ENCODE measurements around the gene TREM1. TPM values are rescaled to one million over a fixed set of nuclear protein-coding genes. Genes with fewer than 3 reads are reported as not detected.

TREM1 gene
- 1 to 10 TPM in 1 of 2 donors, not detected in 1; 1.4 TPM for total RNA-seq

- Histone ChIP-seq H3K4me3 (no peak within 1 kb of the TSS), H3K36me3 (no peaks in the 10 kb centered on the region), H3K9me3 (no peaks in the 10 kb centered on the region), H3K9ac (ENCODE audit: low read depth in 2 of 2, low read length in 2 of 2) (no peak within 1 kb of the TSS), H3K27ac (no peak within 1 kb of the TSS), H3K4me1 (no peaks in the 10 kb centered on the region), H3K27me3 (no peaks in the 10 kb centered on the region)
- TF ChIP-seq, protein P1, sequence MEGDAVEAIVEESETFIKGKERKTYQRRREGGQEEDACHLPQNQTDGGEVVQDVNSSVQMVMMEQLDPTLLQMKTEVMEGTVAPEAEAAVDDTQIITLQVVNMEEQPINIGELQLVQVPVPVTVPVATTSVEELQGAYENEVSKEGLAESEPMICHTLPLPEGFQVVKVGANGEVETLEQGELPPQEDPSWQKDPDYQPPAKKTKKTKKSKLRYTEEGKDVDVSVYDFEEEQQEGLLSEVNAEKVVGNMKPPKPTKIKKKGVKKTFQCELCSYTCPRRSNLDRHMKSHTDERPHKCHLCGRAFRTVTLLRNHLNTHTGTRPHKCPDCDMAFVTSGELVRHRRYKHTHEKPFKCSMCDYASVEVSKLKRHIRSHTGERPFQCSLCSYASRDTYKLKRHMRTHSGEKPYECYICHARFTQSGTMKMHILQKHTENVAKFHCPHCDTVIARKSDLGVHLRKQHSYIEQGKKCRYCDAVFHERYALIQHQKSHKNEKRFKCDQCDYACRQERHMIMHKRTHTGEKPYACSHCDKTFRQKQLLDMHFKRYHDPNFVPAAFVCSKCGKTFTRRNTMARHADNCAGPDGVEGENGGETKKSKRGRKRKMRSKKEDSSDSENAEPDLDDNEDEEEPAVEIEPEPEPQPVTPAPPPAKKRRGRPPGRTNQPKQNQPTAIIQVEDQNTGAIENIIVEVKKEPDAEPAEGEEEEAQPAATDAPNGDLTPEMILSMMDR (IDR thresholded peaks at IDR 0.05), result no peak
- intact Hi-C loops (cut with DNase I), result no loop called here
- DNase-seq, result no peak
These were observed at the start of gene TREM1 for GRCh38 chr6:41286544-41287346. TREM1 (minus strand) TSS chr6:41286682; CDS start chr6:41286655, 27 bp downstream.

GRCh38 chr6:41335943-41336342 lies 49.5 kb upstream of the TREM1 start:
- intact Hi-C loops (cut with DNase I), result no loop called here
- Histone ChIP-seq H3K27ac (no peak overlapping the region), H3K4me1 (no peaks in the 10 kb centered on the region), H3K27me3 (no peaks in the 10 kb centered on the region), H3K4me3 (no peak overlapping the region), H3K36me3 (no peaks in the 10 kb centered on the region), H3K9ac (ENCODE audit: low read depth in 2 of 2, low read length in 2 of 2) (no peak overlapping the region), H3K9me3 (no peaks in the 10 kb centered on the region)
- DNase-seq, result no peak
- TF ChIP-seq, protein P1 (IDR thresholded peaks at IDR 0.05), result no peak

DNA sequence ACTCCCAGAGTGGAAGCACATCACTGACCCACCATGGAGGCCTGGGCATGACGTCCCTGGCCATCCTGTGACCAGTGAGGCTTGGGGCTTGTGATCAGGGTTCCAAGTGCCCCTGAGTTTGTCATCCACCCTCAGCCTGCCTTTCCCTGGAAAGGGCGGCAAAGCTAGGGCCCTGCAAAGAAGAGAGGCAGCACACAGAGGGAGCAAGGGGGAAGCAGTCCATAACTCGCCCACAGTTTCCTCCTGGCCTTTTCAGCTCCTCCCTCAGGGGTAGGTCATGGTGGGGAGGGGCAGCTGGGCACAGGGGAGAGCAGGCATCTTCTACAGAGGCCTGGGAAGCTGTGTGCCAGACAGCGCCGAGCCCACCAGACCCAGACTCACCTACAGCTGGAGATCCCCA lies 48.8 kb upstream of the TREM1 start, which contains the start of gene NCR2:
Gene NCR2 (plus strand): TSS at position 313 of the 400 bp plus-strand sequence. CDS start 269 bp downstream, outside the sequence.
- no peak within 1 kb of the TSS for H3K27ac ChIP-seq
- no peaks in the 10 kb centered on the region for H3K4me1 ChIP-seq
- intact Hi-C loops (cut with DNase I), result no loop called here
- no peaks in the 10 kb centered on the region for H3K36me3 ChIP-seq
- no peak within 1 kb of the TSS for H3K4me3 ChIP-seq
- H3K9me3 ChIP-seq, result no peaks in the 10 kb centered on the region
- H3K27me3 ChIP-seq, result no peaks in the 10 kb centered on the region
- no peak for DNase-seq
- H3K9ac ChIP-seq (ENCODE audit: low read depth in 2 of 2, low read length in 2 of 2), result no peak within 1 kb of the TSS
- TF ChIP-seq, protein P1 (IDR thresholded peaks at IDR 0.05), result no peak

DNA sequence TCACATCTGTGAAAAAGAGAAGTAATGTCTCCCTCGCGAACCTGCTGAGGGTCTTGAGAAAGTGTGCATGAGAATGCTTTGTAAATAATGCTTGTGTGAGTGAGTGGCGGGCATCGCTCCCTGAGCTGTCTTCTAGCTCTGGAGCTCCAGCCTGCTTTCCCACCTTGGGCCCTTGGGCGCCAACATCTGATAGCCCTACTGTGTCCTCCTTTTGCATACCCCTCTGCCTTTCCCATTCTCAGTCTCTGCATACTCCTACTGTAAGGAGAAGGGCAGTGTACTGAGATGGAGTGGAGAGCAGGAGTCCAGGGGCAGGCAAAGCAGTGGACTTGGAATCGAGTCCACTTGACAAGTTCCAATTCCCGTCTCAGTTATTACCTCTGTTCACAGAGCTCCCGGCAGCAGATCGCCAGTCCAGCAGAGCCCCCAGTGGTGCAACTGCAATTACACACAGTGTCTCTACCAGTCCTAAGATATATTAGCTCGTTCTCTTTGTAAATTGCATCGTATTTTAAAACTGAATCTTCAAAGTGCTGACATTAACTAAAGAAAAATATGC lies 48.1 kb upstream of the TREM1 start:
- H3K27me3 ChIP-seq, result no peaks in the 10 kb centered on the region
- TF ChIP-seq, protein P1 (IDR thresholded peaks at IDR 0.05), result no peak
- H3K27ac ChIP-seq, result no peak overlapping the region
- no peaks in the 10 kb centered on the region for H3K9me3 ChIP-seq
- no peaks in the 10 kb centered on the region for H3K4me1 ChIP-seq
- DNase-seq, result no peak
- H3K36me3 ChIP-seq, result no peaks in the 10 kb centered on the region
- intact Hi-C loops (cut with DNase I), result no loop called here
- no peak overlapping the region for H3K9ac ChIP-seq (ENCODE audit: low read depth in 2 of 2, low read length in 2 of 2)
- no peak overlapping the region for H3K4me3 ChIP-seq

DNA sequence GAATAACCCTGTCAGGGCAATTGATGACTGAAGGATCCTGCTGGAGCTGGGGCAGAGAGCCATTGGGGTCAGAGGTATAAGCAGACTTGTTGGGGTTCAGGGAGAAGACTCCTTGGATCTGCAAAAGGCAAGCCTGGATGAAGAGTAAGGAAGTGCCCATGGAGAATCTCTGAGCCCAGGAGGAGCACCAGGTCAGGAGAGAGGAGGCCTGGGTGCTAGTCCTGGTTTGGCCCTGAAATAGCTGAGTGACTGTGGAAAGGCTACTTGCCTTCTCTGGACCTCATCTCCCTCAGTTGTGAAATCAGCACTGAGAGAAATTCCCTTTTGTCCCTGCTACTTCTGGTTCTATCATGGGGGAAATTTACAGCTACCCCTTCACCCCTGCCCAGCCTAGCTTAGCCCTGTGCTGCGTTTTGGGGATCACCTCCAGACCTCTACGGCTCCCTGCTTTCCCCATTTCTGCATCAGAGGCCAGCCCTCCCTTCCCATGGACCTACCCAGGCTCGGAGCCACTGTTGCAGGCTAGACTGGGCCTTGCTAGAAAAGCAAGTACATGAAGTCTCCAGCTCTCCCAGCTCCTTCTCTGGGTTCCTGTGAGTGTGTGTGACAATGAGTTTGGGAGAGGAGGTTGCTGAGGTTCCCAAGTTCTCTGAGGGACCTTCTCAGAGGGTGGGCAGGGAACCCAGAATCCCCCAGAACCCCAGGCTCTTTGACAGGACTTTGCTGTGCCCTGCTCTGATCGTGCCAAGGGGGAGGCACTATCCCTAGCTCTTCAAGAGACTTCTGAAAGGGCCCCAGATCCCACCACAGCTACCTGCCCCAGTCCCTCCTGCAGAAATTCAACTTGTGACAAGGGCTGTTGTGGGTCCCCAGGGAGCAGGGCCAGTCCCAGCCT lies 46.6 kb upstream of the TREM1 start:
- no peaks in the 10 kb centered on the region for H3K36me3 ChIP-seq
- no peaks in the 10 kb centered on the region for H3K4me1 ChIP-seq
- H3K27me3 ChIP-seq, result no peaks in the 10 kb centered on the region
- no peak overlapping the region for H3K9ac ChIP-seq (ENCODE audit: low read depth in 2 of 2, low read length in 2 of 2)
- intact Hi-C loops (cut with DNase I), result no loop called here
- no peak overlapping the region for H3K27ac ChIP-seq
- H3K9me3 ChIP-seq, result no peaks in the 10 kb centered on the region
- TF ChIP-seq, protein P1 (IDR thresholded peaks at IDR 0.05), result no peak
- no peak overlapping the region for H3K4me3 ChIP-seq
- DNase-seq, result no peak
